ENCODE results near the gene BCL3. TPM values are rescaled to one million over a fixed set of nuclear protein-coding genes. Genes with fewer than 3 reads are reported as not detected.
"Not testable (repeated sequence)": the region's sequence is repeated elsewhere in the genome, so short reads cannot be mapped to it uniquely, and the experiment has no call there.

The BCL3 gene
- 3.2 and 6.3 TPM in 2 replicates for total RNA-seq

DNA sequence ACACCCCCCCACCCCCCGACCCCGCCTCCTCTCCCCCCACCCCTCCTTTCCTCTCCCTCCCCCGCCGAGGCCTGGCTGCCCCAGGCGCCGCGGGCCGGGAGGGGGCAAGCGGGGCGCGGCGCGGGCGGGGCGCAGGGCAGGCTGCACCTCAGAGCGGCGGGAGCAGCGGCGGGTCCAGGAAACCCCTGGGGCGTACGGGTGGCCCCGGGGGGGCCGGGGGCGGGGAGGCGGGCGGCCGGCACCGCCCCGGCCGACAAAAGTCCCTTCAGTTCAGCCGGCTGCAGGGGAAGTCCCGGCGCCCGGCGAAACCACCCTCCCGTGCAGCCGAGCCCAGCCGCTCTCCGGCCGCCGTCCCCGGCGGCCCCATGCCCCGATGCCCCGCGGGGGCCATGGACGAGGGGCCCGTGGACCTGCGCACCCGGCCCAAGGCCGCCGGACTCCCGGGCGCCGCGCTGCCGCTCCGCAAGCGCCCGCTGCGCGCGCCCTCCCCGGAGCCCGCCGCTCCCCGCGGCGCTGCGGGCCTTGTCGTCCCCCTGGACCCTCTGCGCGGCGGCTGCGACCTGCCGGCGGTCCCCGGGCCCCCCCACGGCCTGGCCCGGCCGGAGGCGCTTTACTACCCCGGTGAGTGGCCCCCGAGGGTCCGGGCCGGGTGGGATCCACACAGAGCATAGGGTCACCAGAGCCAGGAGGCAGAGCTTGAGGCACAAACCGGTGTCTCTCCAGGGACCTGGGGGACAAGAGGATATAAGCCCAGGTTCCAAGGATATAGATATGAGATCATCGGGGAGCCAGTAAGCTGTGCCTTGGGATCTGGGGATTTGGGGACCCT is at the start of gene BCL3:
Gene BCL3, plus strand, starts transcription at position 283 of the 829 bp plus-strand sequence. Its CDS starts 83 bp downstream, at position 366.
- peak; percentile 59 for DNase-seq

- no peak for DNase-seq
These were observed 48.0 kb upstream of the BCL3 start for GRCh38 chr19:44700547-44700946.

DNA sequence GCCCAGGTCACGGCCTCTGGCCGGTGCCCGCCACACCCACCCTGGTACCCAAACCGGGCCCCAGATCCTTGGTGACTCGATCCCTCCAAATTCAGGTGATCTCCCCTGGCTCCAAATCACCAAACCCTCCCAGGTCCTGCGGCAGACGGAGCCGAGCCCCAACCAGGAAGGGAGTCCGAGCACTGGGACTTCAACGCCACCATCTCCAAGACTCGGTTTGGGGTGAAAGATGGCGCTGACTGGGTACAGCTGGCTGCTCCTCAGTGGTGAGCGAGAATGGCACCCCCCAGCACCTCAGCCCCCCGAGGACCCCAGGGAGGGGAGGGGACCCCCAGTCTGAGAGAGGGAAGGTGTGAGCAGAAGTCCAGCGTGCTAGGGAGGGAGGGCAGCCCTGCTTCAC is 47.3 kb upstream of the BCL3 start:
- DNase-seq, result no peak

GRCh38 chr19:44702551-44703176 is 45.8 kb upstream of the BCL3 start:
- DNase-seq, result no peak

DNA sequence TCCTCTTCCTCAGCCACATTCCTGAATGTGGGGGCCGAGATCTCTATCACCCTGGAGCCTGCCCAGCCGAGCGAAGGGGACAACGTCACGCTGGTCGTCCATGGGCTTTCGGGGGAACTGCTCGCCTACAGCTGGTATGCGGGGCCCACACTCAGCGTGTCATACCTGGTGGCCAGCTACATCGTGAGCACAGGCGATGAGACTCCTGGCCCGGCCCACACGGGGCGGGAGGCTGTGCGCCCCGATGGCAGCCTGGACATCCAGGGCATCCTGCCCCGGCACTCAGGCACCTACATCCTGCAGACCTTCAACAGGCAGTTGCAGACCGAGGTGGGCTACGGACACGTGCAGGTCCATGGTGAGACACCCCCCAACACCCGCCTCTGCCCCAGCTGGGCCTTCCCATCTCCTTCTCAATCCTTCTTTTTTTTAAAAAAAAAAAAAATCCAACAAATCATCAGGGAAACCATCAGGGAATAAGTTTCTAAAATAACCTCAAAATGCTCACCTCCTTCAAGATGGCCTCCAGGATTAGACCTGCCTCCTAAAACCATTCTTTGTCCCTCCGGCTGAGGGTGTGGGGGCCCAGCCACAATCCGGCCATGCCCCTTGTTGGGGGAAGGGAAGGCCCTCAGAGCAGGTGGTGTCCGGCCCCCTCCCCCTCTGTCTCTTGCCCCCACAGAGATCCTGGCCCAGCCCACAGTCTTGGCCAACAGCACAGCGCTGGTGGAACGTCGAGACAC is 45.0 kb upstream of the BCL3 start:
- no peak for DNase-seq

GRCh38 chr19:44704982-44705381 is 43.5 kb upstream of the BCL3 start:
- DNase-seq, result no peak

GRCh38 chr19:44705502-44706010 is 43.0 kb upstream of the BCL3 start:
- no peak for DNase-seq

- DNase-seq, result no peak
These were observed 41.8 kb upstream of the BCL3 start for GRCh38 chr19:44706506-44707236.

DNA sequence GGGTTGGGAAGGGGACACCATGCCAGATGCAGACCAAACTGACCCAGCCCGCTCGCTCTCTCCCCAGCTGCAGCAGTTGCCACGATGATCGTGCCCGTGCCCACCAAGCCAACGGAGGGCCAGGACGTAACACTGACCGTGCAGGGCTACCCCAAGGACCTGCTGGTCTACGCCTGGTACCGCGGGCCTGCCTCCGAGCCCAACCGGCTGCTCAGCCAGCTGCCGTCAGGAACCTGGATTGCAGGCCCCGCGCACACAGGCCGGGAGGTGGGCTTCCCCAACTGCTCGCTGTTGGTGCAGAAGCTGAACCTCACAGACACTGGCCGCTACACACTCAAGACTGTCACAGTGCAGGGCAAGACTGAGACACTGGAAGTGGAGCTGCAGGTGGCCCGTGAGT is 40.7 kb upstream of the BCL3 start:
- DNase-seq, result no peak

DNA sequence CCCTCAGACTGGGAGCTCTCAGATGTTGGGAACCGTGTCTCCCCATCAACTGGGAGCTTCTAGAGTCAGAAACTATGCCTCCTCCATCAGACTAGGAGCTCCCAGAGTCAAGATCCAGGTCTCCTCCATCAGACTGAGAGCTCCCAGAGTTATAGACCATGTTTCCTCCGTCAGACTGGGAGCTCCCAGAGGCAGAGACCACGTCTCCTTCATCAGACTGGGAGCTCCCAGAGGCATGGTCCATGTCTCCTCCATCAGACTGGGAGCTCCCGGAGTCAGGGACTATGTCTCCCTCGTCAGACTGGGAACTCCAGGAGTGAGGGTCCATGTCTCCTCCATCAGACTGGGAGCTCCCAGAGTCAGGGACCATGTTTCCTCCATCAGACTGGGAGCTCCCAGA is 39.6 kb upstream of the BCL3 start:
- DNase-seq, result no peak

DNA sequence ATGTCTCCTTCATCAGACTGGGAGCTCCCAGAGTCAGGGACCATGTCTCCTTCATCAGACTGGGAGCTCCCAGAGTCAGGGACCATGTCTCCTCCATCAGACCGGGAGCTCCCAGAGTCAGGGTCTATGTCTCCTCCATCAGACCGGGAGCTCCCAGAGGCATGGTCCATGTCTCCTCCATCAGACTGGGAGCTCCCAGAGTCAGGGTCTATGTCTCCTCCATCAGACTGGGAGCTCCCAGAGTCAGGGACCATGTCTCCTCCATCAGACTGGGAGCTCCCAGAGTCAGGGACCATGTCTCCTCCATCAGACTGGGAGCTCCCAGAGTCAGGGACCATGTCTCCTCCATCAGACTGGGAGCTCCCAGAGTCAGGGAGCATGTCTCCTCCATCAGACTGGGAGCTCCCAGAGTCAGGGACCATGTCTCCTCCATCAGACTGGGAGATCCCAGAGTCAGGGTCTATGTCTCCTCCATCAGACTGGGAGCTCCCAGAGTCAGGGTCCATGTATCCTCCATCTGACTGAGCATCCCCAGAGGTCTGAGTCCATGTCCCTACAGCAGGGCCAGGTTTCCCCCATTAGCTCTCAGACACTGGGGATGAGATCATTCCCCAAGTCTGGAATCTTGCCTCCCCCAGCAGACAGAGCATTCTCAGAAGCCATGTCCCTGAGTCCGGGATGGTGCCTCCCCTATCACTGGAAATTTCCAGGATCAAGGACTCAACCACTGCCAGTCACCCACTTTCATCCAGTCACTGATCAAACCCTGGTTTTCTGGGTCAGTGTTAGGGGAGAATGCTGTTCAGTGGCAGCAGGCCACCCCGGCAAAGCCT is 38.9 kb upstream of the BCL3 start:
- not testable (repeated sequence) for DNase-seq

DNA sequence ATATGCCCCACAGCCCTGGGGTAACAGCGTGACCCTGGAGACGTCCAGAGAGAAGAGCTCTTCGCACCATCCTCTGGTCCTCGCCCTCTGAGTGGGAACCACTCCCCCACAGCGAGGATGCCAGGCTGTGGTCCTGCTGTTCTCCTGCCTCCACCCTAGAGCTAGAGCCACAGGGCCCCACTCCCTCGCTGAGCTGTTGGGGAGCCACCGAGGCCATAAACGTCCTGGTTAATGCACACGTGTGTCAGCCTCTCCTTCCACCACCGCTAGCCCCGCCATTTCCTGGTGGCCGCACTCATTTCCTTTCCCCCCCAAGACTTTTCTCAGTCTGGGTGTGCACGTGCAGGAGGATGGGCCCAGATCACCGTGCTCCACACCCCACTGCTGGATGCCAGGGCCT is 38.0 kb upstream of the BCL3 start:
- peak; percentile 35 for DNase-seq

DNA sequence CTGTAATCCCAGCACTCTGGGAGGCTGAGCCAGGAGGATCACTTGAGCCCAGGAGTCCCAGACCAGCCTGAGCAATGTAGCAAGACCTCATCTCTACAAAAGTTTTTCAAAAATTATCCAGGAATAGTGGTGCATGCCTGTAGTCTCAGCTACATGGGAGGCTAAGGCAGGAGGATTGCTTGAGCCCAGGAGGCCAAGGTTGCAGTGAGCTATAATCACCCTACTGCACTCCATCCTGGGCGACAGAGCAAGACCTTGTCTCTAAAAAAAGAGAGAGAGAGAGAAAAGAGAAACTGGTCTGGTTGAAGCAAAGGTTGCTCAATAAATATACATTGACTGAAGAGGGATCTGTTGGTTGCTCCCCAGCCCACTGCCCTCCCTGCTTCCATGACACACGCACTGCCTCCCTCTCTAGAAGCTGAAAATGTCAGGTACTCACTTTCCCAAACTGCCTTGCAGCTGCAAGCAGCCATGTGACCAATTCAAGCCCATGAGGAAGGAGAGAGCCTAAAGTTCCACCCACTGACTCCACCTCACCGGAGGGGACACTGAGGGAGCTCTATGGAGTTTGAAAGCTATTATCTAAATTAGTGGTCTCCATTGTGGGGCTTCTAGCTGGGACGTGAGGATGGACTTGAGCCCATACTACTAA is 35.5 kb upstream of the BCL3 start:
- no peak for DNase-seq

- no peak for DNase-seq
These were observed 33.8 kb upstream of the BCL3 start for GRCh38 chr19:44714597-44715169.

DNA sequence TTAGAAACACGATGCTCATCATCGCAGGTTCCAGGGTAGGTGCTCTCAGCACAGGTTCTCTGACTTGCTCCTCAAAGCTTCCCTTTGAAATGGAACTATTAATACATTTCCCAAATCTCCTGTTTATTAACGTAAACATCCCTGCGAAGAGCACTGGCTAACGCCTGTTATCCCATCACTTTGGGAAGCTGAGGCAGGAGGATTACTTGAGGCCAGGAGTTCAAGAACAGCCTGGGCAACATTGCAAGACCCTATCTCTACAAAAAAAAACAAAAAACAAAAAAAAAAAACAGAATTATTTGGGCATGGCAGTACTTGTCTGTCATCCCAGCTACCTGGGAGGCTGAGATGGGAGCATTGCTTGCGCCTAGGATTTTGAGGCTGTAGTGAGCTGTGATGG is 30.9 kb upstream of the BCL3 start:
- DNase-seq, result no peak

DNA sequence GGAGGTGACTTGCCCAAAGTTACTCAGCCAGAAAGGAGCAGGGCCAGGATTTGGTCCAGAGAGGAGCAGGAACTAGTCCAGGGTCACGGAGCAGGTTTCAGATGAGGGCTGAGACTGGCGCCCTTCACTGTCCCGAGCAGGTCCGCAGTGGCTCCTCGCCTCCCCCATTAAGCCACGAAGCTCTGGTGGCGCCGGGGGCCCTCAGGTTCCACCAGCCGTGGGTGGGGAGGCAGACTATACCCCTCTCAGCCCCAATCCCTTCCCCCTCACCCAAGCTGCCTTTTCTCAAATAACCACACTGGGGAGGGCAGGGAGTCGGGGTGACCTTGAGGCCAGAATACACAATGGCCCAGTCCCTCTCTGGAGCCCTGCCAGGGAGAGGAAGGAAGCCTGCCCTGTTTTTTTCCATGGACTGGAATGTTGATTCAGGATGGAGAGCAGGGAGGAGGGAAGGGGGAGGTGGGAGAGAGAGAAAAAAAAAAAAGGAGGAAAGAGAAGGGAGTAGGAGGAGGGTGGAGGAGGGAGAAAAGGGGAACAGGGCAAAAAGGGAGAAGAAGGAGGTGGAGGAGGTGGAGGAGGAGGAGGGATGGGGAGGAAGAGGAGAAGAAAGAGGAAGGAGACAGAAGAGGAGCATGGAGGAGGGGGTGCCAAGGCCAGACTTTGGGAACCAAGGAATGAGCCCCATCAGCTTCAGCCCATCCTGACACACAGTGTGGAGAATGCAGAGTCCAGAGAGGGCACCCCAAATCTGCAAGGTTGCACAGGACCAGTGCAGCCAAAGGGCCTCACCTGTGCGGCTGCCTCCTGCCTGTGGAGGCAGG is 29.9 kb upstream of the BCL3 start:
- peak; percentile 98 for DNase-seq

GRCh38 chr19:44719262-44719701 is 29.2 kb upstream of the BCL3 start:
- peak; percentile 59 for DNase-seq

GRCh38 chr19:44720396-44720795 is 28.1 kb upstream of the BCL3 start:
- DNase-seq, result not testable (repeated sequence)

GRCh38 chr19:44720945-44721344 is 27.6 kb upstream of the BCL3 start:
- DNase-seq, result no peak

DNA sequence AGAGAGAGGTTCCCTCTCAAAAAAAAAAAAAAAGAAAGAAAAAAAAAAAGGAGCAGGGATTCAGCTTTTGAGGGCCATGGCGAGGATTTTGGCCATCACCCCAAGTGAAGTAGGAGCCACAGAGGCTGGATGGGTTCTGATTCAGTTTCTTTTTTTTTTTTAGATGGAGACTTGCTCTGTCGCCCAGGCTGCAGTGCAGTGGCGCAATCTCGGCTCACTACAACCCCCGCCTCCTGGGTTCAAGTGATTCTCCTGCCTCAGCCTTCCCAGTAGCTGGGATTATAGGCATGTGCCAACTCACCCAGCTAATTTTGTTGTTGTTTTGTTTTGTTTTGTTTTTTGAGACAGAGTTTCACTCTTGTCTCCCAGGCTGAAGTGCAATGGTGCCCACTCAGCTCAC is 27.1 kb upstream of the BCL3 start:
- not testable (repeated sequence) for DNase-seq
